HepG2 (cell line): ENCODE data around the gene TMEM108. TPM values are rescaled to one million over a fixed set of nuclear protein-coding genes. Genes with fewer than 3 reads are reported as not detected.

Experiments
- ATAC-seq: fragments of 200-7000 bp; cut with Tn5 transposase; 3 replicates; pipeline ENCODE4 v1.9.1; 2020; ENCODE audit warnings: mild to moderate bottlenecking, moderate library complexity
- BruUV-seq: library from RNA; stranded (reverse); fragments of 400-500 nt; replicated peaks from 2 replicates; lab custom pipeline; 2021; lab: Mats Ljungman, UMichigan
- CTCF ChIA-PET: fragments of 300-600 bp; formaldehyde crosslinking; extraction: SDS; loops from one replicate; lab custom pipeline; 2021; ENCODE audit warnings: low total read pairs, inconsistent platforms, low intra/inter-chr PET ratio; lab: Yijun Ruan, JAX
- POLR2A ChIA-PET: fragments of 350-600 bp; sonication (Branson Sonifier 250); formaldehyde crosslinking; loops from one replicate; lab custom pipeline; 2020; ENCODE audit warnings: antibody characterized with exemption, inconsistent platforms; lab: Yijun Ruan, JAX
- DNase-seq: peaks from one replicate; pipeline ENCODE4 v3.0.0-alpha.2; 2015; ENCODE audit warnings: low spot score
- FAIRE-seq: peaks from 3 replicates; lab custom pipeline; 2011; peaks lifted over from hg19 to GRCh38; lab: Jason Lieb, UNC
- H2AFZ ChIP-seq: one replicate; pipeline ENCODE4 v1.6.1; 2011; ENCODE audit warnings: low read length, inconsistent platforms
- H3K27ac ChIP-seq: fragments of 300-600 bp; 3 replicates; pipeline ENCODE4 v1.8.0; 2011; ENCODE audit warnings: mixed run types, mild to moderate bottlenecking, mixed read lengths, low read length, inconsistent platforms; ENCODE audit not compliant: insufficient read depth; ENCODE audit errors: extremely low read length
- H3K27me3 ChIP-seq, 2 experiments: fragments of 200-600 bp in 1 of 2; 2 replicates in 1 of 2; 3 replicates in 1 of 2; pipeline versions ENCODE4 v1.6.0 to v1.8.0; 2011; ENCODE audit warnings: low read length in 2 of 2, mild to moderate bottlenecking in 2 of 2, moderate library complexity in 2 of 2, inconsistent platforms in 1 of 2; ENCODE audit not compliant: insufficient read depth in 2 of 2, control insufficient read depth in 1 of 2
- H3K36me3 ChIP-seq, 2 experiments: fragments of 200-600 bp in 1 of 2; replicated peaks in 1 of 2; 2 replicates in 1 of 2; 3 replicates in 1 of 2; pipeline versions ENCODE4 v1.5.1 to v1.8.0; 2011; ENCODE audit warnings: low read length in 2 of 2, inconsistent platforms in 1 of 2; ENCODE audit not compliant: insufficient read depth in 2 of 2, control insufficient read depth in 1 of 2
- H3K4me1 ChIP-seq: 2 replicates; pipeline ENCODE4 v1.5.1; 2012; ENCODE audit warnings: low read length, inconsistent platforms; ENCODE audit not compliant: insufficient read depth
- H3K4me2 ChIP-seq: 2 replicates; pipeline ENCODE4 v1.6.0; 2011; ENCODE audit warnings: low read depth, low read length, inconsistent platforms
- H3K4me3 ChIP-seq, 3 experiments: fragments of 200-600 bp in 1 of 3; sonication (generic), shearing (Covaris generic) in 1 of 3; replicated peaks in 1 of 3; 2 replicates each; pipeline ENCODE4 v1.5.1; 2011 to 2016; ENCODE audit warnings: low read length in 3 of 3, inconsistent platforms in 2 of 3, low read depth in 2 of 3, mild to moderate bottlenecking in 2 of 3, control low read depth in 1 of 3, mixed read lengths in 1 of 3; ENCODE audit not compliant: insufficient read depth in 1 of 3
- H3K79me2 ChIP-seq: one replicate; pipeline ENCODE4 v1.6.1; 2011; ENCODE audit warnings: low read length, inconsistent platforms; ENCODE audit not compliant: insufficient read depth
- H3K9ac ChIP-seq: 2 replicates; pipeline ENCODE4 v1.6.0; 2011; ENCODE audit warnings: mild to moderate bottlenecking, low read depth, low read length, inconsistent platforms; ENCODE audit not compliant: insufficient read depth
- H3K9me3 ChIP-seq: 2 replicates; pipeline ENCODE4 v1.5.1; 2012; ENCODE audit warnings: mild to moderate bottlenecking, low read length
- H4K20me1 ChIP-seq: 2 replicates; pipeline ENCODE4 v1.6.0; 2011; ENCODE audit warnings: inconsistent platforms, mild to moderate bottlenecking, low read length, moderate library complexity; ENCODE audit not compliant: insufficient read depth
- ETS1 ChIP-seq: sonication (generic); formaldehyde crosslinking; IDR thresholded peaks from 2 replicates; pipeline ENCODE4 v1.4.0; 2020; ENCODE audit warnings: missing genetic modification reagents
- FOXM1 ChIP-seq: sonication (generic); formaldehyde crosslinking; IDR thresholded peaks from 2 replicates; pipeline ENCODE4 v1.5.0; 2020; ENCODE audit warnings: missing genetic modification reagents
- KDM2A ChIP-seq: sonication (generic); formaldehyde crosslinking; IDR thresholded peaks from 2 replicates; pipeline ENCODE4 v1.4.0; 2020; ENCODE audit warnings: low read depth, missing genetic modification reagents, borderline replicate concordance
- MAFF ChIP-seq: IDR thresholded peaks from 2 replicates; pipeline ENCODE4 v1.6.1; 2011; ENCODE audit warnings: low read depth, low read length, improper control_type of control experiment
- MAFK ChIP-seq, 2 experiments: IDR thresholded peaks in 1 of 2; conservative IDR thresholded peaks in 1 of 2; 2 replicates each; pipeline ENCODE4 v1.6.1; 2011; ENCODE audit warnings: improper control_type of control experiment in 2 of 2, low read length in 2 of 2
- SKIL ChIP-seq: sonication (generic); formaldehyde crosslinking; IDR thresholded peaks from 2 replicates; pipeline ENCODE4 v1.8.0; 2022; ENCODE audit warnings: missing genetic modification reagents, mild to moderate bottlenecking, moderate library complexity, borderline replicate concordance
- ZBED4 ChIP-seq: sonication (generic); formaldehyde crosslinking; IDR thresholded peaks from 2 replicates; pipeline ENCODE4 v1.4.0; 2020; ENCODE audit warnings: missing genetic modification reagents, borderline replicate concordance
- ZMYM2 ChIP-seq: sonication (generic); formaldehyde crosslinking; IDR thresholded peaks from 2 replicates; pipeline ENCODE4 v1.8.0; 2022; ENCODE audit warnings: mild to moderate bottlenecking, missing genetic modification reagents
- ZNF678 ChIP-seq: sonication (generic); formaldehyde crosslinking; IDR thresholded peaks from 2 replicates; pipeline ENCODE4 v1.4.0; 2020; ENCODE audit warnings: mild to moderate bottlenecking, missing genetic modification reagents
- WGBS: methylation state at CpG from one replicate; pipeline ENCODE4 v1.1.6; 2017; ENCODE audit warnings: low lambda C conversion rate; 5-methylcytosine and 5-hydroxymethylcytosine counted together
- in situ Hi-C: cut with HindIII; loops from 2 replicates; pipeline ENCODE4 v1.10.0; 2017; ENCODE audit warnings: low pct_unique_long_range_greater_than_20kb; ENCODE audit not compliant: extremely low pct_ligation_motif_present
- intact Hi-C: fragments of 100-400 bp; cut with micrococcal nuclease; formaldehyde crosslinking; loops from one replicate; pipeline ENCODE4 v1.10.0; 2022; ENCODE audit not compliant: unreplicated experiment
- polyA plus RNA-seq, 8 experiments: library from polyadenylated mRNA; depleted of rRNA in 3 of 8; stranded (reverse) in 7 of 8; unstranded in 1 of 8; fragments of >200 nt; fragmentation: Illumina TruSeq in 4 of 8; extraction: Trizol in 4 of 8; gene quantifications; 2 replicates each; pipeline versions ENCODE4 v1.2.1 to v1.2.3, GENCODE V29; 2011 to 2016; ENCODE audit warnings: low read depth in 4 of 8, missing spikeins in 1 of 8, mixed read lengths in 1 of 8; ENCODE audit not compliant: insufficient read depth in 1 of 8
- total RNA-seq, 5 experiments: library from RNA; depleted of rRNA; stranded (reverse); fragments of >200 nt; fragmentation: Illumina TruSeq; extraction: Trizol; gene quantifications; 2 replicates each; pipeline ENCODE4 v1.2.3, GENCODE V29; 2016; ENCODE audit warnings: low read depth in 1 of 5

The TMEM108 gene
- total and polyA plus RNA-seq, 2 of the 13 experiments (the other 11 are each of a cell fraction or from before 2014, with no cell fraction given): not detected

GRCh38 chr3:133328373-133328772, 290.2 kb downstream of the TMEM108 start:
- Histone ChIP-seq H3K4me2 (no peak overlapping the region), H3K9ac (no peak overlapping the region), H3K27me3 (peaks cover 0 to 10% of the 10 kb centered on the region in 2 experiments; a peak in 1 of 5 replicates), H3K9me3 (no peaks in the 10 kb centered on the region), H4K20me1 (no peaks in the 10 kb centered on the region), H3K4me1 (no peaks in the 10 kb centered on the region), H3K36me3 (no peaks in the 10 kb centered on the region), H2AFZ (no peak overlapping the region), H3K27ac (no peak overlapping the region), H3K4me3 (no peak overlapping the region), H3K79me2 (no peaks in the 10 kb centered on the region)
- FAIRE-seq (no peak), ATAC-seq (no peak), DNase-seq (no peak)
- intact Hi-C loops: no loop called here
- 18% methylated on average over 1 of the region's 1 CpG for WGBS
- ChIA-PET POLR2A (no interaction called here), CTCF (no interaction called here)
- no TSS peak for BruUV-seq
- in situ Hi-C loops: no loop called here
- no peak for TF ChIP-seq SKIL
- TF ChIP-seq ZMYM2: no peak
- TF ChIP-seq KDM2A: no peak
- TF ChIP-seq FOXM1 (CRISPR knock-in tag): no peak
- no peak for TF ChIP-seq ZNF678 (CRISPR knock-in tag)

GRCh38 chr3:133329626-133330025, 291.4 kb downstream of the TMEM108 start:
- no peaks in the 10 kb centered on the region for H3K36me3 ChIP-seq
- H3K4me1 ChIP-seq: no peaks in the 10 kb centered on the region
- no peaks in the 10 kb centered on the region for H3K9me3 ChIP-seq
- ATAC-seq (no peak), FAIRE-seq (no peak), DNase-seq (no peak)
- H3K4me3 ChIP-seq: no peak overlapping the region
- no peak overlapping the region for H2AFZ ChIP-seq
- no peaks in the 10 kb centered on the region for H3K79me2 ChIP-seq
- intact Hi-C loops: no loop called here
- TF ChIP-seq MAFK (conservative IDR thresholded peaks at IDR 0.05 in 1 of 2, IDR thresholded peaks at IDR 0.05 in 1 of 2; ENCODE audit: low read length in 2 of 2) (peak; percentile 28 to 70; a peak in 3 of 4 replicates), ZBED4 (CRISPR knock-in tag) (no peak), MAFF (peak; percentile 58; the same call in 1 of the 2 replicates), ETS1 (CRISPR knock-in tag) (no peak)
- ChIA-PET POLR2A (no interaction called here), CTCF (no interaction called here)
- H3K9ac ChIP-seq: no peak overlapping the region
- no peak overlapping the region for H3K4me2 ChIP-seq
- WGBS: 0% methylated on average over 1 of the region's 1 CpG
- H3K27ac ChIP-seq: no peak overlapping the region
- in situ Hi-C loops: no loop called here
- BruUV-seq: no TSS peak
- H4K20me1 ChIP-seq: no peaks in the 10 kb centered on the region
- peaks cover 0 to 10% of the 10 kb centered on the region in 2 experiments; a peak in 1 of 5 replicates for H3K27me3 ChIP-seq
